Stimulated activated CD4-positive, alpha-beta T cell treated with anti-CD3 and anti-CD28 coated beads, Interleukin-4, amount 100 ng/mL, for 24 hours (primary cell): Measurements from ENCODE around the gene RHEB.

Experiments
- DNase-seq: peaks from one replicate; pipeline ENCODE4 v3.0.0-alpha.2; 2020

The RHEB gene

DNA sequence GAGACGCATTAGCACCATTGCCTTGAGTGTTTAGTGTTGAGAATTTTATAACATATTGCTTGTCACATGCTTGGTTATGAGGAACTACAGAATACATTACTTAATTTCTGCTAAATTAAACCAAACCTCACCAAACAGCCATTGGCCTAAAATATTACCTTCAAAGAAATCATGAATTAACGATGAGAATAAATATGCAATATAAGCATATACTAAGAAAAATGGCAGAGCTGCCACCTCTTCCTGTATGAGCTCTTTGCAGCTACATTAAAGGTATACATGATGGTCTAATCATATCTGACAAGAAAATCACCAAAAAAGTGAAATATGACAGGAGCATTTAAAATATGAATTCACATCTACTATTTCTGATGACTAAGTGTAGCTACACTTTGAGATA is 5.2 kb upstream of the RHEB start:
- DNase-seq: no peak

DNA sequence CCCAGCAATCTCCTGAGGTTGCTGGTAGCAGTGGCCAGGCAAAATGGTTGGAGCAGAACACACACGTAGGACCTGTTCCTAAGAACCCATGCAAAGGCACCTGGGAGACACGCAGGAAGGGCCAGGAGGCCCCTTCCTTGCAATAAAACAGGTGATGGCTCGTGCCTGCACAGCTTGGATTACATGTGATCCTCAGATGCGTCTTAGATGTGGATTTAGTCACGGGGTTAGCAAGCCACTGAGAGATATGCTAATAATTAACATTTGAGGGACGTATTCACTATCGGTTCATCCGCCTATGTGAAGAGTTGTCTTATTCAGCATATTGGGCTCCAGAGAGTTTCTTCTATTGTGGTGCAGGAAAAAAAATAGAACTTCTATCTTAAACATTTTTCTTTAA is 4.6 kb upstream of the RHEB start:
- DNase-seq: no peak

DNA sequence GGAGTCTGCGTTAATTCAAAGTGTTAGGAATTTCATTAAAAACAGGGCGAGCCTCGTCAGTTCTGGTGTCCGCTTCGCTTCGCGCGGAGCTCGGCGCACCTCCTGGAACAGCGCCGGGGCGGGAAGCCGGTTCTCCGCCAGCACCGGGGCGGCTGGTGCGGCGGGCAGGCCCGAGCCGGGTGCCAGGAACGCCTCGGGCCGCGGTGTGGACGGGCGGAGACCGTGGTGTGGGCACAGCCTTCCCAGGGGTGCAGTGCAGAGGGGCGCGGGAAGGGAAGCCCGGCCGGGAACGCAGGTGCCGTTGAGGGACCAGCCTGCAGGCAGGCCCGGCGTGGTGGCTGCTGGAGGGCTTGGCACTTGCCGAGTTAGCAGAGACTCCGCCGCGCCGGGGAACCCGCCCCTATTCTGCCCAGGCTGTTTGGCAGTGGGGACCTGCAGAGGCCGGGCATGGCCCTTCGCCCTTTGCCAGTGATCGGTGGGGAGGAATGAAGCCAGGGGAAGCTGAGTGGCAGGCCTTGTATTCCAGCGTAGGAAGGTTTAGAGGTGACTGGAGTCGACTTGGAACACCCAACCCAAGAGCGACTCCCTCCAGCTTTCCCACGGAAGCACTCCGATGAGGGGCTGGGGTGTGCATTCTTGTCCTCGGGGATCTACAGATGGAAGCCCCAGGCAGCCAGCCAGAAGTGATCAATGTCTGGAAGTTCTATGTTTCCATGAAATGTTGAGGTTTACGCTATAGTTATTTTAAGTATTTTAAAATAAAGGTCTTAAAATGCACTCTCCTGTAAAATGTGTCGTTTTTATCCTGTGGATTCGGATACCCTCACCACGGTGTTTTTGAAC is 945 bp upstream of the RHEB start:
- peak; percentile 42 for DNase-seq

DNA sequence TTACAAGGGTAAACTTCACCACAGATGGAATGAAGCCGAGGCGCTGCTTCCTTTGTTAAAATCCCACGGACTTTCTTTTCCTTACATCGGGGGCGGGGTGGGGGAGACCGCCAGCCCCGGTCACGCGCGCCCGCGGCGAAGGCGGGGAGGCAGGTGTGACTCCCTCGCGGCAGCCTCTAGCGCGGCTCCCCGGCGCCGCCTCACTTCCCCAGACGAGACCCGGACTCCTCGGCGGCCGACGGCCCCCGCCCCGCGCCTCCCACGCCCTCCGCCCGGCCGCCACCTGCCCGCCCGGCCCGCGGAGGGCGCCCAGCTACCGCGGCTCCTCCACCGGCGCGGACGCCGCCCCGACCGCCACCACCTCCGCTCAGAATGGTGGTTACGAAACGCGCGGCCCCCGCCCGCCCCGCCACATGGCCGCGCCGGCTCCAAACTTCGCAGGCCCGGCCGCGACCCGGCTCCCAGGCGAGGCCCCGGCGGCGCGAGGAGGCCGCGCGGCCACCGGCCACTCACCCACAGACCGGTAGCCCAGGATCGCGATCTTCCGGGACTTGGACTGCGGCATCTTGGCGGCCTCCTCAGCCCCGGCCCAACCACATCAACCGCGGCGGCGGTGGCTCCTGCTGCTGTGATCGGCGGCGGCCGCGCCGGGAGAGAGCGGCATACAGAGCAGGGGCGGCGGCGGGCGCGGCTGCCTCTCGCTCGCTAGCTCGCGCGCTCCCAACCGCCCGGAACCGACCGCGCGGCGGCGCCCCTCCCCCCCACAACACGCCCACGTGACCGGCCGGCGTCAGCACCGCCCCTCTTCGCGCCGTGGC is 539 bp downstream of the RHEB start:
- DNase-seq: peak; percentile 58

DNA sequence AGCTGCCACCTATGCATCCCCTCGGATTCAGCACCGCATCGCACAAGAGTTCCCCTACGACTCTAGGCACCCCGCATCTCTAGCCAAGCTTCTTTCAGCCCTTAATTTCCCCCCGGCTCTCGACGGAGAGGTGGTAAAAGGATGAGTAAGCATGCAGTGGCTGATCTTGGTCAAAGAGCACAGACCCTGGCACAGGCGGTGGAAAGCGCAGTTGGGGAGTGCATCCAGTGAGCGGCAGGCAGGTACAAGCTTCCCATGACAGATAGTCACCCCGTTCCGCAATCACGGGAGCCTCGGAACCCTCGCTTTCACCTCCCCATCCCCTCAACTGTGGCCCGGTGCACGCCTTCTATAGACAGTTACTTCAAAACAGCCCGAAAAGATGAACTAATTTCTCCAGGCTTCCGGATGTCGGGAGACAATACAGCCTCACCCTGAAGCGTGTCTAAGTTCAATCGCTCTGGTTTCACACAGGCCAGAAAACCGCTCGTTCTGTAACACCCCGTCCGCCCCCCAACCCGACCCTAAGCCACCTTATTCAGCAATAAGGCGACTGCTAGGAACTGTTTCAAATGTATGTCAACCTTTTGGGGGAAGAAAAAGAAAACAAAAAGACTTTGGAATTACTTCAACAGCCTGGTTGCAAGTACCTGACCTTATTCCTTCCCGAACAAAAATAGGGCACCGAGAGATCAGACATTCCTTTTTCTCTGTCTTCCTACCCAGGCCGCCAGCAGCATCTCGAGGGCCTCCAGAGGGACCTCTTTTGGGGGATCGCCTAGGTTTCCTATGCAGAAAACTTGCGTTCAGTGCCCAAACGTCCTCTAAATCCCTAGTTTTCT is 1.4 kb downstream of the RHEB start:
- peak; percentile 67 for DNase-seq

DNA sequence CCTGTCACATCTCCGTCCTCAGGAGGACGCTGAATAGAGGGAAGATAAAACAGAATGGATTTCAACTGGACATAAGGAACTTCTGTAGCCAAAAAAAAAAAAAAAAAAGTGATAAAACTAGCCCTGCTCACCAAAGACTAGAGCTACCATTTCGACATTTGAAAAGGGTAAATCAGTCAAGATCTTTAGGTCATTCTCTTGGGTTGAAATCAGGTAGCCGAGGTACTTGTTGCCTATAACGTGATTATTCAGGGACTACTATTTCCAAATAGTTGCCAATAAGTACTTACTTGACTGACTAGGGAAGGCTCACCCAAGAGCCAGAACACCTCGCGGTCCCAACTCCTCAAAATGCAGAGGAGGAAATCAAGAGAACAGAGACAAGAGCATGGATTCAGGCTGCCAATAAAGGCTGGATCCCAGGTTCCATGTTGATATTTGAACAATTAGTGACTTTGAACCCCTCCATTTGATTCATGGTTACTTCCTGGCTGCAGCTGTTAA is 2.0 kb downstream of the RHEB start:
- DNase-seq: no peak

DNA sequence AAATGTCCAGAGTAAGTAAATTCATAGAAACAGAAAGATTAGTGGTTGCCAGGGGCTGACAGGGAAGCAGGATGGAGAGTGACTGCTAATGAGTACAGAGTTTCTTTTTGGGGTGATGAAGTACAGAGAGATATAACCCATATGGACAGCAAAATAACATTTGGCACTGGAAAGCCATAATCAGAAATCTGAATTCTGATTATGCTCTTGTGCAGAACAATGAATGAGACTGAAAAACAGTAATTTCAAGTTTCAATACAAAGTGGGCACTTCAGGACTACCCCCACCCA is 4.5 kb downstream of the RHEB start:
- no peak for DNase-seq

DNA sequence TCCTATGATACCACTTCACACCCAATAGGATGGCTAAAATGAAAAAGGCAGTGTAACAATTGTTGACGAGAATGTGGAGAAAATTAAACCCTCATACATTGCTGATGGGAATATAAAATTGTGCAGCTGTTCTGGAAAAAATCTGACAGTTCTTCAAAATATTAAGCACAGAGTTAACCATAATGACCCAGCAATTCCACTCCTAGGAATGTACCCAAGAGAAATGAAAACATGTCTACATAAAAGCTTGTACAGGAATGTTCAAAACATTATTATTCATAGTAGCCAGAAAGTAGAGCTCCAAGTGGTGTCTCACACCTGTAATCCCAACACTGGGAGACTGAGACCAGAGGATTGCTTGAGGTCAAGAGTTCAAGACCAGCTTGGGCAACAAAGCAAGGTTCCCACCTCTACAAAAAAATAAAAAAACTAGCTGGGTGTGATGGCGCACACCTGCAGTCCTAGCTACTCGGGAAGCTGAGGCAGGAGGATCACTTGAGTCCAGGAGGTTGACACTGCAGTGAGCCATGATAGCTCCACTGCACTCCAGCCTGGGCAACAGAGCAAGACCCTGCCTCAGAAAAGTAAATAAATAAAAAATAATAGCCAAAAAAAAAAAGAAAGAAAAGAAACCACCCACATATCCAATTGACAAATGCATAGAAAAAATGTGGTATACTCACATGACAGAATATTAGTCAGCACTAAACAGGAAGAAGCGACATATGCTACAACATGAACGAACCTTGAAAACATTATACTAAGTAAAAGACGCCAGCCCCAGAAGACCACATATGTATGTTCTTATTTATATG is 5.0 kb downstream of the RHEB start:
- DNase-seq: no peak

DNA sequence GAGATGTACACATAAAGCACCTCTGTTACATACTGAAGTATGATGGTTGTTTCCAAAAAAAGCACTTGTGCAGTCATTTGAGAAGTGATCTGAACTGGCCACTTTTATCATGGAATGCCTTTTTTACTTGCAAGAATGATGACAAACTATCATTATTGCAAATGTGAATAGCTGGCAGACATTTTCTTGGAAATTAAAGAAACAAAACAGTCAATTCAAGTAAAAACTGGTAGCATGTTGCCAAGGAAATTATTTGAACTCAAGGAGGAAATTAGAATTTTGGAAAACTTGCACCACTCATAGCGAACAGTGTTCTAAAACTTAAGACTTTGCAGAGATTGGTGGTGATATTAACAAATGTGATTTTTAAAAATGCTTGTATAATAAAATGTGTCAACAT is 6.6 kb downstream of the RHEB start:
- DNase-seq: no peak

DNA sequence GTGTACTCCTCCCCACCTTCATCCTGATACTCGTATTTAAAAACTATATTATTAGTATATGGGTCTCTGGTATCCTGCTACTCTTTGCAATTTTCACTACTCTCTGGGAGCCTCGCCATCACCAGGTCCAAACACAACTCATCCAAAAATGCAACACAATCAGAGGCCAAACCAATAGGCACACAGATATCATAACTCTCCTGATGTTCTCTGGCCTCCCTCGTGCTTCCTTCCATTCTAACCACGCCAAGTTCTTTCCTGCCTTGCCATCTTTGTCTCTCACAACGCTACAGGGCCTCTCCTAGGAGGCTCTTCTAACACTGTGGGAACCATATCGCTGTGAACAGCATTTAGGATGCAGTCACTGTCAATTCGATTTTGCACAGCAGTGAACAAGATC is 7.3 kb downstream of the RHEB start:
- DNase-seq: no peak

DNA sequence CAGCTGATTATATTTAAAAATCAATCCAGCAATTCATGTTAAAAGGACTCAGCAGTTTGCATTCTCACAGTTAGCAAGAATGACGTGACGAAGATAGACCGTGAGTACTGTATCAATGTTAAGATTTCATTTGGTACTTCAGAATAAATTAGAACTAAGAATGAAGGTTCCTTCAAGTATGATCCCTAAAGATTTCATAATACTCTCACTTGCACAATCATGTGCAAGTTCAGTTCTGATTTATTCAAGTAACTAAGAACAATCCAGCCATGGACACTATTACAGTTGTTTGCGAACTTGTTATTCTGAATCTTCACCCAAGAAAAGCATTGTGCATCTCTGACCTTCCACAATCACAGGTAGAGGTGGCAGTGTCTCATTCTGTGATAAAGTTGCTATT is 7.7 kb downstream of the RHEB start:
- DNase-seq: no peak

DNA sequence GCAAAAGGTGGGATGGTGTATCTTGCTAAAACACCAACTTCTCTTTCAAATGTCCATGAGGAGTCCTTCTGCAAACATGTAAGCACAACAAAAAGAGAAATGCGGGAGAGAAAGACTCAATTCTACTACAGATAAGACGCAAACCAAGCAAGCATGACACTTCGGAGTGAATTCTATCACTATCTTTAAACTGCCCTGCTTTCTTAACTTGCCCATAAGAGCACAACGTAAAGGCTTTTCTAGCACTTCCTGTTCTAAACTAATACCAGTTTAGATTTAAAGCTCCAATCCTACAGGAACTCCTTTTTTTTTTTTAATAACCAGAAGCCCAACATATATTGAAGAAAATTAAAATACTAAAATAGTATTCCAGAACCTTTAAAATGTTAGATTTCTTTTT is 8.4 kb downstream of the RHEB start:
- no peak for DNase-seq

DNA sequence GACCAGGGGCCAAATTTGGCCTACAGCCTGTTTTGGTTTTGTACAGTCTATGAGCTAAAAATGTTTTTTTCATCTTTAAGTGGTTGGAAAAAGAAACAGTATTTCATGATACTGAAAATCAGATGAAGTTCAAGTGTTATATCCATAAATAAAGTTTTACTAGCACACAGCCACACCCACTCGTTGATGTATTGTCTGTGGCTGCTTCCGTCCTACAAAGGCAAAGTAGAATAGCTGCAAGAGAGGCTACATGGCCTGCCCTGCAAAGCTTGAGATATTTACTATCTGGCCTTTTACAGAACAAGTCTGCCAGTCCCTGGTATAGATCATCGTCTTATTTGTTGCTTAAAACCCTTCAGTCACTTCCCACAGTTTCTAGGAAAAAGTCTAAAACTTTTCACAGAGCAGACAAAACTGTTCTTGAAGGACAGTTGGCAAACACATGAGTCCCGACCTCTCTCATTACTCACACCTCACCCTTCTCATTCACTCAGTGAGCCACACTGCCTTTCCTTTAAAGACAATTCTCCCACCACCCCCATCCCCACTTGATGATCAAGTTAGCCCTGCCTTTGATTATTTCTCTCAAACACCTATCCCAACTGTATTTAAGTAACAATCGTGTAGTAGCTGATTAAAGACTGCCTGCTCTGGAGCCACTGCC is 9.9 kb downstream of the RHEB start:
- DNase-seq: no peak

DNA sequence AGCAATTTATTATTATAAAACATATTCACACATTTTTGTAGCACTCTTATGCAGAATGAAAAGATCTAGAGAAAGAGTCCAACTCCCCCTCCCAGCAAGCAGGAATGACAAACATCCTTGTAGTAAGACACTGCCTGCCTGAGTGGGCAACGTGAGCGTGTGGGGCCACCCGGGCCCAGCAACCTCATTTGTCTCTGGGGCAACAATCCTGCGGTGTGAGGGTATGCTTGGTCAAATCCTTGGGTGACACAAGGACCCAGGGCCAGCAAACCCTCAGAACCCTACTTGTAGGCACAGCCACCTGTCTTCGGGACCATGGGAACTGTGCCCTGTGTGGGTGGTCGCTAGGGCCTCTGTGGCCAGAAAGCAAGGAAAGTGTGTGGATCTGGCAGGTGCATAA is 10.7 kb downstream of the RHEB start:
- no peak for DNase-seq

DNA sequence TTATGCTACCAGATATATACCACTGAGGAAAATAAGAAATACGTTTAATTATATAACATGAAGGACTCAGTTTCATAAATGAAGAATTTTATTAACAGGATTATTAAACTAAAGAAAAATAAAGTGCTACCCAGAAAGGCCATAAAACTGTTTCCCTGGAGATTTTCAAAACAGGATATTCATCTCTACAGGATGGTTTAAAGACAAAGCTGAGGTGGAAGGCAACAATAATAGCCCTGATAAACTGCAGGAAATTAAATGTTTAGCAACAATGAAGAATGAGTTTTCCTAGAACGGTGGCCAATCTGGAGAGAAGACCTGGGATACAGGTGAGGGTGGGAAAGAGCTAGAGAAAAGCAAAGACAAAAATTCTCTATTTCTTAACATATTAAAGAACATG is 11.9 kb downstream of the RHEB start:
- DNase-seq: no peak

DNA sequence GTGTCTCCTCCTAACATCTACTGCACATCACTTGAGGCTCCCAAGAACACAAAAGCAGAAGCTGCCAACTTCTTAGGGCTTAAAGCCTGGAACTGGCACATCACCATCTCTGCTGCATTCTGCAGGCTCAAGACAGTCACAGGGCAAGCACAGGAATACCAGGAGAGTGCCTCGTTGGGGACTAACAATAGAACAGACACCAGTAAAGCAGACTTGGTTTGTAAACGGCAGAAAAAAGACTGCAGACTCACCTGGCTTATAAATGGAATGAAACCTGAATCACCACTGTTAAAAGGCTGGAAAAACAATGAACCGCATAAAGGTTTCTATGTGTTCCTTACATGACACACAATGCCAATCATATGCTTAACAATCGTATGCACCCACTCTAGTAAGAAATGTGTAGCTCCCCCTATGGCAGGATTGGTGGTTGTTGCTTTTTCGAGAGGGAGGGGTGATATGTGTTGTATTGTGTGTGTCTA is 12.8 kb downstream of the RHEB start:
- DNase-seq: no peak

DNA sequence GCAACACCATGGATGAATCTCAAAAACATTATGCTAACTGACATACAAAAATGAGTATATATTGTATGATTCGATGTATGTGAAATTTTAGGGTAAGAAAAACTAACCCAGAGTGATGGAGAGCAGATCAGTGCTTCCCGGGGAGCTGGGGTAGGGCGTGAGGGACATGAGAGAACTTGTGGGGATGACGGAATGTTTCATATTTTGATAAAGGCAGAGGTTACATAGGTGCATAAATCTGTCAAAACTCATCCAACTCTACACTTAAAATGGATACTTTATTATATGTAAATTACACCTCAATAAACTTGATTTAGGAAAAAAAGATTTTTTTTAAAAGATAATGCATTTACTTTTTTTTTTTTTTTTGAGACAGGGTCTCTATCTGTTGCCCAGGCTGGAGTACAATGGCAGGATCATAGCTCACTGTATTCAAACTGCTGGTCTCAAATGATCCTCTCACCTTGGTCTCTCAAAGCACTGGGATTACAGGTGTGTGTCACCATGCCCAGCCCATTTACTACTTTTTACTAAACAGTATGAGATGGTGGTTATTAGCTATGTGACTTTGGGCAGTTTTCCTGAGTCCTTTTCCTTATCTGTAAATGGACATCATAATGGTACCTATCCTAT is 13.7 kb downstream of the RHEB start:
- DNase-seq: no peak

DNA sequence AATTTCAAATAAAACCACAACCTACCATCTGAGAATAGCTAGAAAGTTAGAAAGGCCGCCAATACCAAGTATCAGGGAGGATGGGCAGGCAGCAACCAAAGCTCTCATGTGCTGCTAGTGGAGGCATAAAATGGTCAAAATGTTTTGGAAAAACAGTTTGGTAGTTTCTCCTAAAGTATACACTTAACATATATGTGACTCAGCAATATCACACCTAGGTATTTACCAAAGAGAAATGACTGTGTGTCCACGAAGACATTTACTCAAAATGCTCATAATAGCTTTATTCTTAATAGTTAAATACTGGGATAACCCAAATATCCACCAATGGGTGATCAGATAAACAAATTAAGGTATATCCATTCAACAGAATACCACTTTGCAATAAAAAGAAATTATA is 14.3 kb downstream of the RHEB start:
- no peak for DNase-seq

DNA sequence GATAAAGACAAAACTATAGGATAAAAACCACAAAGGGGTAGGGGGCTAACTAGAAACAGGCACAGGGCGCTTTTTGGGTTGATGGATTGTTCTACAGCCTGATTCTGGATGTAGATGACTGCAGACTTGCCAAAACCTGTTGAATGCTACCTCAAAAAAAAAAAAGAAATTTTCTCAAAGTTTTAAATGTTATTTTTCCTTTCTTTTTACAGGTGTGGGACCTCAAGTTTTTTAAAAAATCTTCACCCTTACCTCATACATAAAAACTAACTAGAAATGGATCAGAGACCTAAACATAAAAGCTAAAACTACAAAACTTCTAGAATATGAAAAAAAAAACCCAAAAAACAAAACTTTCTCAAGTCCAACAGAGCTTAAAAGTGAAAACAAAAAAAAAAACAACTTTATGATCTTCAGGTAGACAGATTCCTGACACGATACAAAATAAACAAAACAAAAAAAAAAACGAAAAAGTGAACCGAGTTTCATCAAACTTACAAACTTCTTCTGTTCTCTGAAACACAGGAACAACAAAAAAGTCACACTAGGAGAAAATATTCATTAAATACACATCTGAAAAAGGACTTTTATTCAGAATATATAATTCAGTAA is 14.9 kb downstream of the RHEB start:
- no peak for DNase-seq

DNA sequence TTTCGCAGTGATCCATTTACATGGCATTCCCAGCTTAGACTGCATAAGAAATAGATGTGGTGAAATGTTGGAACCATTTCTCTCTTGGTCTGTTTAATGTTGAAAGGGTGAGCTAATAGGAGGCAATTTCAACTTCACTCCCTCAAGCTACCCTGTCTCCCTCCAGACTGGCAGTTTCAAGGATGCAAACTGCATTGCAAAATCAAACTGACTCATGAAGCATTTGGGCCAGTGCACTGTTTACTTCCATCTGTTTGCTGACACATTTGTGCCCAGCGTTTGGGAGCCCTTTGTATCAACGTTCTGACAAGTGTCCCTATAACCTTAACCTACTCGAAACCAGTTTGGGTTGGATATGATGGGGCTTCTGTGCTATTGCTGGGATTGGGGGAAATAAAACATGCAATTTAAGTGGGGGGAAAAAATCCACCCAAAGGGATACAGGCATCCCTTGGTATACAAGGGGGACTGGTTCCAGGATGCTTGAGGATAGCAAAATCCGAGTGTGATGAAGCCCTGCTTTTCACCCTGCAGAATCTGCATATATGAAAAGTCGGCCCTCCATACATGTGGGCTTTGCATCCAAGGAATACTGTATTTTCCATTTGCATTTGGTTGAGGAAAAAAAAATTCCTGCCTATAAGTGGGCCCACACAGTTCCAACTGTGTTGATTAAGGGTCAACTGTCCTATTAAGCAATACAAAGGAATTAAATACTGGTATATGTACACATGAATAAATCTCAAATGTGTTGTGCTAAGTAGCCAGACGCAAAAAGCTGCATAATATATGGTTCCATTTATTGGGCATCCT is 15.6 kb downstream of the RHEB start:
- no peak for DNase-seq
